GM12873 (cell line): ENCODE data around the gene ARHGAP22.

Experiments
- TF ChIP-seq, protein P1 (sequence below): IDR thresholded peaks from 2 replicates; pipeline ENCODE4 v1.5.1; 2012; ENCODE audit warnings: low read depth, mild to moderate bottlenecking, moderate library complexity, low read length, control low read depth; ENCODE audit not compliant: insufficient read depth; ENCODE audit errors: missing control alignments

Gene ARHGAP22

DNA sequence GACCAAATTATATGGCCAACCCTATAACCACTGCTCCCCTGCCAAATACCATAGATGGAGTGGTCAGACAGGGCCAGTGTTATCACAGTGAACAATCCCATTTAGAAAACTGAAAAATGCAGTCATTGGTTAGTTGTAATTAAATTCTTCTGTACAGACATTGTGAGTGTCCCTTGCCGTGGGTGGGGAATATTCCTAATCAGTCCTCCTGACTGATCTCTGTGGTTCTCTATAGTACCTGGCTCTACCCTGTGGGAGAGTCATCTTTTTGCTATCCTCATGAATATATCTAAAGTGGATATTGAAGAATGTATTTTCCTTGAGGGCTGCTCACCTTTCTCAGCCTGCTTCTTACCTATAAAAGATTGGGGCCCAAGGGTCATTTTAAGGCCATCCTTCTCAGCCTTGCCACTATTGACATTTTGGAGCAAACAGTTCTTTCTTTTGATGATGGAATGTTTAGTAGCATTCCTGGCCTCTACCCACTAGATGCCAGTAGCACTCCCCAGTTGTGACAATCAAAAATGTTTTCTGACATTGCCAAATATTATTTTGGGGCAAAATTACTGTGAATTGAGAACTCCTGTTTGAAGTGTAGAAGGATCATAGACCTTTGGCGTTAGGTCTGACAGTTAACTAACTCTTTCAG lies 188.2 kb downstream of the ARHGAP22 start:
- TF ChIP-seq, protein P1, sequence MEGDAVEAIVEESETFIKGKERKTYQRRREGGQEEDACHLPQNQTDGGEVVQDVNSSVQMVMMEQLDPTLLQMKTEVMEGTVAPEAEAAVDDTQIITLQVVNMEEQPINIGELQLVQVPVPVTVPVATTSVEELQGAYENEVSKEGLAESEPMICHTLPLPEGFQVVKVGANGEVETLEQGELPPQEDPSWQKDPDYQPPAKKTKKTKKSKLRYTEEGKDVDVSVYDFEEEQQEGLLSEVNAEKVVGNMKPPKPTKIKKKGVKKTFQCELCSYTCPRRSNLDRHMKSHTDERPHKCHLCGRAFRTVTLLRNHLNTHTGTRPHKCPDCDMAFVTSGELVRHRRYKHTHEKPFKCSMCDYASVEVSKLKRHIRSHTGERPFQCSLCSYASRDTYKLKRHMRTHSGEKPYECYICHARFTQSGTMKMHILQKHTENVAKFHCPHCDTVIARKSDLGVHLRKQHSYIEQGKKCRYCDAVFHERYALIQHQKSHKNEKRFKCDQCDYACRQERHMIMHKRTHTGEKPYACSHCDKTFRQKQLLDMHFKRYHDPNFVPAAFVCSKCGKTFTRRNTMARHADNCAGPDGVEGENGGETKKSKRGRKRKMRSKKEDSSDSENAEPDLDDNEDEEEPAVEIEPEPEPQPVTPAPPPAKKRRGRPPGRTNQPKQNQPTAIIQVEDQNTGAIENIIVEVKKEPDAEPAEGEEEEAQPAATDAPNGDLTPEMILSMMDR: no peak

DNA sequence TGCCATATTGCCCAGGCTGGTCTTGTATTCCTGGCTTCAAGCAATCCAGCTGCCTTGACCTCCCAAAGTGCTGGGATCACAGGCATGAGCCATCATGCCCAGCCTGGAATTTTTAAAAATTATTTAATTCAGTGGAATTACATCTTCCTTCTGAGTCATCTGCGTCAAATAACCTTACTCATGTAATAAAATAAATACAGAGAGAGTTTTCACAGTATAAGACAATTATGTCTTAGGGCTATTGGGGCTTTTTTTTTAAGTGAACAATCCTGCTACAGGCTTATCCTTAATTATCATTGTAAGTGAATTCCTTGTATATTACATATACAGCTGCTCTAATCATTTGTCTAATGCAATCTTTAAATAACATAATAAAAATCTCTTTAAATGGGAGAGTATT lies 190.1 kb downstream of the ARHGAP22 start:
- TF ChIP-seq, protein P1: no peak

DNA sequence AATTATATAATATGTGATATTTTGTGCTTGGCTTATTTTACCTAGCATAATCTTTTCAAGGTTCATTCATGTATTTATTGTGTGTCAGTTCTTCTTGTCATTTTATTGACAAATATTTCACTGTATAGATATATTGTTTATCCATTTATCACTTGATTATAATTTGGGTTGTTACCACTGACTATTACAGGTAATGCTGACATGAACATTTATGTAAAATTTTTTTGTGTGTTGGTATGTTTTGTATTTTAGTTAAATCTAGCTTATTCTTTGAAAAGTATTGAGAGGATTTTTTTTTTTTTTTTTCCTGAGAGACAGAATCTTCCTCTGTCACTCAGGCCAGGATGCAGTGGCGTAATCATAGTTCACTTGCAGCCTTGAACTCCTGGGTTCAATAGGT lies 190.7 kb downstream of the ARHGAP22 start:
- TF ChIP-seq, protein P1: no peak

DNA sequence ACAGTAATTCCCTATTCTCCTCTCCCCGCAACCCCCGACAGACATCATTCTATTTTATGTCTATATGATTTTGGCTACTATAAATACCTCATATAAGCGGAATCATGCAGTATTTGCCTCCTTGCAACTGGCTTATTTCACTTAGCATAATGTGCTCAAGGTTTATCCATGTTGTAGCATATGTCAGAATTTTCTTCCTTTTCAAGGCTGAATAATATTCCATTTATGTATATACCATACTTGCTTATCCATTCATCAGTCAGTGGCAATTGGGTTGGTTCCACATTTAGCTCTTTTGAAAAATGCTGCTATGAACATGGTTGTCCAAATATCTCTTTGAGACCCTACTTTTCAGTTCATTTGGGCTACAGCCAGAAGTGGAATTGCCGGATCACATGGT lies 191.9 kb downstream of the ARHGAP22 start:
- TF ChIP-seq, protein P1: no peak

DNA sequence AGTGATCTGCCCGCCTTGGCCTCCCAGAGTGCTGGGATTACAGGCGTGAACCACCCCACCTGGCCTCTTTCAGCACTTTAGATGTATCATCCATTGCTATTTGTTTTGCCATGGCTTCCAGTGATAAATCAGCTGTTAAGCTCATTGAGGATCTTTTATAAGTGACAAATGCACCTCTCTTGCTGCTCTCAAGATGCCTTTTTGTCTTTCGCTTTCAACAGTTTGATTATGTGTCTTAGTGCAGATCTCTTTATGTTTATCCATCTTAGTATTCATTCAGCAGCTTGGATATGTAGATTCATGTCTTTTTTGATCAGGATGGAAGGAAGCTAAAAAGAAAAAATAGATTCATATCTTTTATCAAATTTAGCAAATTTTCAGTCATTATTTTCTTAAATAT lies 192.8 kb downstream of the ARHGAP22 start:
- TF ChIP-seq, protein P1: no peak

DNA sequence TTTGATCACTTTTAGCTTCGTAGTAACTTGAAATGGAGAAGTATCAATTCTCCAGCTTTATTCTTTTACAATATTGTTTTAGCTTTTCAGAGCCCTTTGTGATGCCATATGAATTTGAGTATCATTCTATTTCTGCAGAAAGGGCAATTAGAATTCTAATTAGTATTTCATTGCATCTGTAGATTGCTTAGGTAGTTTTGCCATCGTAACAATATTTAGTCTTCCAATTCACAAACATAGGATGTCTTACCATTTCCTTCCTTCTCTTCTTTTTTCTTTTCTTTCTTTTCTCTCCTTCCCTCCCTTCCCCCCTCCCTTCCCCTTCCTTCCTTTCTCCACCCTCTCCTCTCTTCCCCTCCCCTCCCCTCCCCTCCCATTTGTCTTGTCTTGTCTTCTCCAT lies 193.4 kb downstream of the ARHGAP22 start:
- TF ChIP-seq, protein P1: no peak

DNA sequence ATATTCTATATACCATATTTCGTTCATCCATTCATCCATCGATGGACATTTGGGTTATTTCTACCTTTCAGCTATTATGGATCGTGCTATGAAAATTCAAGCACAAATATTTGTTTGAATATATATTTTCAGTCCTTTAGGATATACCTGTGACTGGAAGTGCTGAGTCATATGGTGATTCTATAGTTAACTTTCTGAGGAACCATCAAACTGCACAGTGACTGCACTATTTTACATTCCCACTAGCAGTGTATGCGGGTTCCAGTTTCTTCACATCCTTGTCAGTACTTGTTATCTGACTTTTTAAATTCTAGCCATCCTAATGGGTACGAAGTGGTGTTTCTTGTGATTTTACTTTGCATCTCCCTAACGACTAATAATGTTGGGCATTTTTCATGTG lies 194.4 kb downstream of the ARHGAP22 start:
- TF ChIP-seq, protein P1: no peak
